GM10248 (cell line): ENCODE data around the gene UBAP2.
"Not testable (repeated sequence)": the region's sequence is repeated elsewhere in the genome, so short reads cannot be mapped to it uniquely, and the experiment has no call there.

ENCODE experiments used
- CTCF ChIA-PET: fragments of 300-600 bp; sonication (Branson Sonifier 250); formaldehyde crosslinking; extraction: SDS; loops from one replicate; lab custom pipeline; 2021; ENCODE audit warnings: antibody characterized with exemption; lab: Yijun Ruan, JAX
- POLR2A ChIA-PET: fragments of 350-650 bp; sonication (Branson Sonifier 250); formaldehyde crosslinking; extraction: SDS; loops from one replicate; lab custom pipeline; 2020; ENCODE audit warnings: antibody characterized with exemption; lab: Yijun Ruan, JAX
- DNase-seq: peaks from one replicate; pipeline ENCODE4 v3.0.0; 2012; ENCODE audit errors: extremely low spot score
- TF ChIP-seq, protein P1 (sequence below): IDR thresholded peaks from 2 replicates; pipeline ENCODE4 v1.5.1; 2012; ENCODE audit warnings: mild to moderate bottlenecking, low read depth; ENCODE audit errors: extremely low read depth, missing control alignments, control extremely low read depth

UBAP2 gene

DNA sequence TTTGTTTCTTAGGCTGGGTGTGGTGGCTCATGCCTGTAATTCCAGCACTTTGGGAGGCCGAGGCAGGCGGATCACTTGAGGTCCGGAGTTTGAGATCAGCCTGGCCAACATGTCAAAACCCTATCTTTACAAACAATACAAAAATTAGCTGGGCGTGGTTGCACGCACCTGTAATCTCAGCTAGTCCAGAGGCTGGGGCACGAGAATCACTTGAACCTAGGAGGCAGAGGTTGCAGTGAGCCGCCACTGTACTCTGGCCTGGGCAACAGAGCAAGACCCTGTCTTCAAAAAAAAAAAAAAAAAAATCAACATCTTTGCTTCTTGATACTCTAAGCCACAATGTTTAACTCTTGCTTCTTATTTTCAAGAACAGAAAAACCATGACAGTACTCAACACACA, 16.1 kb downstream of the UBAP2 start:
- POLR2A ChIA-PET = interaction anchor here (0.7 to 1.7 kb wide), 2 partner anchors 10 to 32 kb away, joined by 3 to 14 read pairs; no protein-coding TSS in a partner anchor
- no peak for DNase-seq
- CTCF ChIA-PET = interaction anchor here (1.0 to 1.5 kb wide), 5 partner anchors 9 to 219 kb away, joined by 3 read pairs; no protein-coding TSS in a partner anchor
- TF ChIP-seq, protein P1, sequence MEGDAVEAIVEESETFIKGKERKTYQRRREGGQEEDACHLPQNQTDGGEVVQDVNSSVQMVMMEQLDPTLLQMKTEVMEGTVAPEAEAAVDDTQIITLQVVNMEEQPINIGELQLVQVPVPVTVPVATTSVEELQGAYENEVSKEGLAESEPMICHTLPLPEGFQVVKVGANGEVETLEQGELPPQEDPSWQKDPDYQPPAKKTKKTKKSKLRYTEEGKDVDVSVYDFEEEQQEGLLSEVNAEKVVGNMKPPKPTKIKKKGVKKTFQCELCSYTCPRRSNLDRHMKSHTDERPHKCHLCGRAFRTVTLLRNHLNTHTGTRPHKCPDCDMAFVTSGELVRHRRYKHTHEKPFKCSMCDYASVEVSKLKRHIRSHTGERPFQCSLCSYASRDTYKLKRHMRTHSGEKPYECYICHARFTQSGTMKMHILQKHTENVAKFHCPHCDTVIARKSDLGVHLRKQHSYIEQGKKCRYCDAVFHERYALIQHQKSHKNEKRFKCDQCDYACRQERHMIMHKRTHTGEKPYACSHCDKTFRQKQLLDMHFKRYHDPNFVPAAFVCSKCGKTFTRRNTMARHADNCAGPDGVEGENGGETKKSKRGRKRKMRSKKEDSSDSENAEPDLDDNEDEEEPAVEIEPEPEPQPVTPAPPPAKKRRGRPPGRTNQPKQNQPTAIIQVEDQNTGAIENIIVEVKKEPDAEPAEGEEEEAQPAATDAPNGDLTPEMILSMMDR = no peak

DNA sequence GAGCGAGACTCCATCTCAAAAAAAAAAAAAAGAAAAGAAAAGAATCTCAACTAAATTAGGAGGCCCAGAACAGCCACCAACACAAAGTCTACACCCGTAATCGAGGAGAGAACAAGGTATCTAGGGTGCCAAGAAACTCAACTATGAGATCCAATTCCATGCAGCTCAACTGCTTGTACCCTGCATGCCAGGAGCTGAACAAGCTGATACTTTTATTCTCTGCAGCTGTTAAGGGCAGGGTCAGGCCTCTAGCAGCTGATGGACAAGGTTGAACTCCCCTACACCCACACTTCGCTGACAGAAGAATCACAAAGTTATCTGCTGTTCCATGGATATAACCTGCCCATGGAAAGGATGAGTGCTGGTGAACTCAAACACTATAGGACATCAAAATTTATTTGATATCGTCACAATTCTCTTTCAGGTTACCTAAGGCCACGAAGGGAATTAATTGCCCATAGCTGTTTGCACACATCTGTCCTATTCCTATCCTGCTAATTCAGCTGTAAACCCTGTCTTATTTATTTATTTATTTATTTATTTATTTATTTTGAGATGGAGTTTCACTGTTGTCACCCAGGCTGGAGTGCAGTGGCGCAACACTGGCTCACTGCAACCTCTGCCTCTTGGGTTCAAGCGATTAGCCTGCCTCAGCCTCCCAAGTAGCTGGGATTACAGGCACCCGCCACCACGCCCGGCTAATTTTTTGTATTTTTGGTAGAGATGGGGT, 20.7 kb downstream of the UBAP2 start:
- ChIA-PET CTCF (no interaction called here), POLR2A (interaction anchor here (0.5 kb wide), 1 partner anchor 21 kb away, joined by 3 read pairs; no protein-coding TSS in a partner anchor)
- TF ChIP-seq, protein P1 = no peak
- no peak for DNase-seq

DNA sequence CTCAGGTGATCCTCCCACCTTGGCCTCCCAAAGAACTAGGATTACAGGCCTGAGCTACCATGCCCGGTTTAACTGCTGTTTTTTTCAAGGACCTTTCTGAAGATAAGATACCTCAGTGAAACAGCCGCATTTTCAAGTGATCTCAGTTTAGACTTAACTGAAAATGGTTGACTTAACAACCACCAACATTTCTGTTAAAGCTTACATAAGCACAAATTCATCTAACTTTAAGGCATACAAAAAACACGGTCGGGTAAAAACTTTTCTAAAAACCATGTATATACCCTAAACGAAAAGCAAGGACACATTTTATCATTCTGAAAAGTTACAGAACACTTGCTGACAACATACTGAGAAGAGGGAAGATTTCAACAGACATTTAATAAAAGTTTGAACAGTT, 22.9 kb downstream of the UBAP2 start:
- DNase-seq = no peak
- TF ChIP-seq, protein P1 = no peak
- POLR2A ChIA-PET = no interaction called here
- CTCF ChIA-PET = interaction anchor here (0.9 kb wide), 1 partner anchor 48 kb away, joined by 3 read pairs; no protein-coding TSS in a partner anchor

- no peak for DNase-seq
- ChIA-PET CTCF (interaction anchor here (1.1 kb wide), 1 partner anchor 13 kb away, joined by 3 read pairs; no protein-coding TSS in a partner anchor), POLR2A (no interaction called here)
These were observed 23.6 kb downstream of the UBAP2 start for GRCh38 chr9:34025062-34025461.

DNA sequence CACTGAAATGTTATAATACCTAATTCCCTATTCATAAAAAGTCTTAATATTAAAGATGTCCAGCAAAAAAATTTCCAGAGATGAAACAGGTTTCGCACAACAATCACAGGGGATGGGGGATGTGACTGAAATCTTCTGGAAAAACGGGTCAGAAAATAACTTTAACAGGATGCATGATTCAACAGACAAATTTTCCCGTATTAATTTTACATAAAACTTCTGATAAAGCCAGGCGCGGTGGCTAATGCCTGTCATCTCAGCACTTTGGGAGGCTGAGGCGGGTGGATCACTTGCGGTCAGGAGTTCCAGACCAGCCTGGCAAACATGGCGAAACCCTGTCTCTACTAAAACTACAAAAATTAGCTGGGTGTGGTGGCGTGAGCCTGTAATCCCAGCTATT, 24.2 kb downstream of the UBAP2 start:
- CTCF ChIA-PET = interaction anchor here (1.1 kb wide), 1 partner anchor 12 kb away, joined by 3 read pairs; no protein-coding TSS in a partner anchor
- DNase-seq, POLR2A ChIA-PET: not testable (repeated sequence)

More at GRCh38 chr9:34025062-34025461, 23.6 kb downstream of the UBAP2 start:
- TF ChIP-seq, protein P1 = no peak

DNA sequence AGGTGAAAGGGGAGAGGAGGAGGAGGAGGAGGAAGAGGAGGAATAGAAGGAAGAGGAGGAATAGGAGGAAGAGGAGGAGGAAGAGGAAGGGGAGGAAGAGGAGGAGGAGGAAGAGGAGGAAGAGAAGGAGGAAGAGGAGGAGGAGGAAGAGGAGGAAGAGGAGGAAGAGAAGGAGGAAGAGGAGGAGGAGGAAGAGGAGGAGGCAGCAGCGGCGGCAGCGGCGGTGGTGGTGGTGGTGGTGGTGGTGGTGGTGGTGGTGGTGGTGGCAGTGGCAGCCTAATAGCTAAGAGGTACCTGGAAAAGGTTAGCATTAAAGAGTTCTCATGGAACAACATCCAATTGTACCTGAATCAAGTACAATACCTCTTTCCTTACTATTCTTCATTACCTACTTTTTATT, 32.5 kb downstream of the UBAP2 start:
- ChIA-PET POLR2A (no interaction called here), CTCF (no interaction called here)

More for the DNA sequence above, 32.5 kb downstream of the UBAP2 start:
- DNase-seq = no peak
- TF ChIP-seq, protein P1 = no peak
